A204.1 (cell line): Measurements from ENCODE around the gene ADCY9.
"Not testable (repeated sequence)": the region's sequence is repeated elsewhere in the genome, so short reads cannot be mapped to it uniquely, and the experiment has no call there.

ENCODE experiments used
- FAIRE-seq: peaks from 2 replicates; lab custom pipeline; 2012; peaks lifted over from hg19 to GRCh38; lab: Jason Lieb, UNC

Gene ADCY9

DNA sequence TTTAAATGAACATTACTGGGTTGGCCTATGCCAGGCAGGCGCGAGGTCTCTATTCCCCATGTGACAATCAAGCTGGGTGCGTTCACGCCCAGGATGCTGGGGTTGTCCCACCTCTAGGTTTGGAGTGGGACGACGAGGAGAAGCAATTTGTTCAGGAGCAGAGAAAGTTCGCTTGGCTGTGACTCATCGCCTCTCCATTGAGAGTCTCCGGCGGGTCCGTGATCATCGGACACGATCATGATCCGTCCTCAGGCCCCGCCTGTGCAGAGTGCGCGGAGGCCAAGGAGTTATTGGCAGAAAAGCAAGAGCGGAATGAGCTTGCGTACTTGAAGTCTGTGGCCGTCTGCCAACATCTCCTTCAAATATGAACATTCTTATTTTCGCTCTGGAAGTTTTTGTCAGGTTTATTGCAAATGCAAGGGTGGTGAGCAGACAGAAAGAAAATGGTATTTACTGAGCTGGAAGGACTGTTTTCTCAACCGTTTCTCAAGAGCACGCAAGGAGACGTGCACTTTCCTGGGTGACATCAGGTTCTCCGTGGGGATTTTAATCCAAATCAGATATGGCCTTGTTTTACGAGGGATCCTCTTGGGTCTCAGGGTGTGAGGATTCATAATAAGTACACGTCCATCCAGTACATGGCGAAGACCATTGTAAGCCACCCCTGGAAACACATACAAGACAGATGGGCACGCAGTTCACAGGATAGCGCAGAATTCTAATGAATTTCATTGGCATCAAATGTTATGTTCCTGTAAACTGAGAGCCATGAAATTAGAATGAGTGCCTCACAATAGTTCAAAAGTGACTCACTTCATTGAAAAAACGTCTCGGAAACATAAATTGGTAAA lies 165.7 kb downstream of the ADCY9 start:
- FAIRE-seq: no peak

DNA sequence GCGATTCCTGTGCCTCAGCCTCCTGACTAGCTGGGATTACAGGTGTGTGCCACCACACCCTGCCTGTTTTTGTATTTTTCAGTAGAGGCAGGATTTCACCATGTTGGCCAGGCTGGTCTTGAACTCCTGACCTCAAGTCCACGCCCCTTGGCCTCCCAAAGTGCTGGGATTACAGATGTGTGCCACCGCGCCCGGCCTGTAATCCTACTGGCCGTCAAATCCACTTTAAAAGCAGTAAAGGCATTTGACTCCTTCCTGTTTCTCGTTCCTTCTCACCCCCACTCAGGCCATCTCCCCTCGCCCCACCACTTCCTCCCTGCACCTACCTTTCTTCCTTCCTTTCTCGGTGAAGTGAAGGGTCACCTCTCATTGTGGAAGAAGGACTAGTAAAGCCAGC lies 166.3 kb downstream of the ADCY9 start:
- FAIRE-seq: no peak

- FAIRE-seq: no peak
These were observed 167.0 kb downstream of the ADCY9 start for GRCh38 chr16:3949287-3949686.

DNA sequence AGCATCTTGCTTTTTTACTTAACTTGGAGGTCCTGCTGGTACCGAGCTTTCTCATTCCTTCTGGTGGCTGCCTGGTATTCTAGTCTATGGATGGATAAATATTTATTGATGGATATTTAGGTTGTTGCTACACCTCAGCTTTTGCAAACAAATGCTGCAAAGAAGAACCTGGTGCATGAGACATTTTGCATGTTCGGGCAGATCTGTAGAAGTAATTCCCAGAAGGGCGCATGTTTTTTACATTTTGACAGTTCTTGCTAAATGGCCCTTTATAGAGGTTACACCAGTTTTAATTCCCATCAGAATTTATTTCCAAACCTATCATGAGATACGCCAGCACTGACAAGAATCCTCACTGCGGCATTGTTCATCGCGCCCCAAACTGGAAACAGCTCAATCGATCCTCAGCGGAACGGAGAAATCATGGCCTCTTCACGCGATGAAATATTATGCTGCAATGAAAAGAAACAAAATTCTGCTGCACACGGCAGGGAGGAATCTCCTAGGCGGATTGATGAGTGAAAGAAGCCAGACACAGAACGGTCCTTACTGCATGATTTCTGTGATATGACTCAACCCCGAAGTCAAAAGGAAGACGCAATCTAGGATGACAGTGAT lies 167.8 kb downstream of the ADCY9 start:
- no peak for FAIRE-seq

GRCh38 chr16:3946604-3947180 lies 169.6 kb downstream of the ADCY9 start:
- FAIRE-seq: no peak

GRCh38 chr16:3945751-3946603 lies 170.3 kb downstream of the ADCY9 start:
- no peak for FAIRE-seq

- FAIRE-seq: not testable (repeated sequence)
These were observed 171.8 kb downstream of the ADCY9 start for GRCh38 chr16:3944457-3944856.

- not testable (repeated sequence) for FAIRE-seq
These were observed 174.1 kb downstream of the ADCY9 start for GRCh38 chr16:3942146-3942545.

GRCh38 chr16:3938843-3939624 lies 177.2 kb downstream of the ADCY9 start:
- FAIRE-seq: no peak

- FAIRE-seq: no peak
These were observed 177.8 kb downstream of the ADCY9 start for GRCh38 chr16:3938471-3938842.

GRCh38 chr16:3937066-3937875 lies 179.0 kb downstream of the ADCY9 start:
- no peak for FAIRE-seq

DNA sequence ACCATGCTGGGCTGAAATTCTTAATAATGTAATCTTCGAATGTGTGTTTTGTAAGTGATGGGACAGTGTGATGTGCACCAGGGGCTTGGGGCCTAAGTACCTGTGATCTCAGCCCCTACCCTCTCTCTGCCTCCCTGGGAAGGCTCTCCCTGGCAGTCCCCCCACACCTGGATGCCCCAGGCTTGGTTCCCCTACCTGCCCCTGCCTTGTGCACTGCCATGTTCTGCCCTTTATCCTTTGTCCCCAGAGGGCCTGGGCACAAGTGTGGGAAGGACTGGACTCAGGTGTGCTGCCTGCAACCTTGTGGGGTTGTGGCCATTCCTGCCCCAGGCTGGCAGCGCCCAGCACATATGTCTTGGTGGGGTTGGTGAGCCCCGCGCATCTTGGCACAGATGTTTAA lies 180.3 kb downstream of the ADCY9 start:
- FAIRE-seq: no peak

DNA sequence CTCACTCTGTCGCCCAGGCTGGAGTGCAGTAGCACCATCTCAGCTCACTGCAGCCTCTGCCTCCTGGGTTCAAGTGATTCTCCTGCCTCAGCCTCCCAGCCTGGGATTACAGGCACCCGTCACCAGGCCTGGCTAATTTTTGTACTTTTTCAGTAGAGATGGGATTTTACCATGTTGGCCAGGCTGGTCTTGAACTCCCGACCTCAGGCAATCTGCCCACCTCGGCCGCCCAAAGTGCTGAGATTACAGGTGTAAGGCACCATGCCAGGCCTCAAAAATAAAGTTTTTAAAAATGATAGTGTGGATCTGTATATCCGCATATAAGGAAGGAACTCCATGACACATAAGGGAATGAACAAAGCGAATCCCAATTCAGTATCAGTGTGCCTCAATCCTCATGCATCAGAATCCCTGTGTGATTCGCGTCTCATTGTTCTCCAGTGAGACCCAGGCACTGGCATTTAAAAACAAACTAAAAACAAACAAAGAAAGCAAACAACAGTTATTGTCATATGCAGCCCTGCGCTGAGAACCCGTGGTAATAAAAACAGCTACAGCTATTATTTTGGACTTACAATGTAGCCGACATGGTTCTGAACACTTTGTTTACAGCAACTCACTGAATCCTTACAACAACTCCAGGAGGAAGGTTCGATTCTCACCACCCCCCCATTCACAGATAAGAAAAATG lies 181.6 kb downstream of the ADCY9 start:
- FAIRE-seq: no peak

DNA sequence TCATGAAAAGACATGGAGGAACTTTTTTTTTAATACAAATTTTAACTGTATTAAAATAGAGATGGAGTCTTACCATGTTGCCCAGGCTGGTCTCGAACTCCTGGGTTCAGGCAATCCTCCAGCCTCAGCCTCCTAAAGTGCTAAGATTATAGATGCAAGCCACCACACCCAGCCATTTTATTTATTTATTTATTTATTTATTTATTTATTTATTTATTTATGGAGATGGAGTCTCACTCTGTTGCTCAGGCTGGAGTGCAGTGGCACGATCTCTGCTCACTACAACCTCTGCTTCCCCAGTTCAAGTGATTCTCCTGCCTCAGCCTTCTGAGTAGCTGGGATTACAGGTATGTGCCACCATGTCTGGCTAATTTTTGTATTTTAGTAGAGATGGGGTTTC lies 189.1 kb downstream of the ADCY9 start:
- FAIRE-seq: not testable (repeated sequence)

GRCh38 chr16:3924763-3925162 lies 191.5 kb downstream of the ADCY9 start:
- no peak for FAIRE-seq

- no peak for FAIRE-seq
These were observed 194.0 kb downstream of the ADCY9 start for GRCh38 chr16:3922241-3922640.

DNA sequence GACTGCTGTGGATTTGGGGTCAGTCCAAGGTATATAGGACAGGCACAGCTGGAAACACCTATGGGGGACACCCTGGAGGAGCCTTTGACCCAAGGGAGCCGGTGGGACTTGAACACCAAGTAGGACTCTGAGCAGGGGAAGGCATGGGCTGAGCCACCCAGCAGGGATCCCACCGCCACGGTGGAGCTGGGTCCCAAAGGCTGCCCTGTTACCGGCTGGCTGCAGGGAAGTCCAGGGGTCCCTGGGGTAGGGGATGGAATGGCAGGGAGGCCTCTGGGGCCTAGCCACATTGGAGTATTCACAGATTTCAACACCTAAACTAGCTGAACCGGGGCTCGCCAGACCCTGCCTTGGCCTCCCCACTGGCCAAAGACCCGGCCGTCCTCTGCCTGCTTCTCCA lies 196.0 kb downstream of the ADCY9 start:
- FAIRE-seq: no peak

GRCh38 chr16:3919413-3919812 lies 196.8 kb downstream of the ADCY9 start:
- no peak for FAIRE-seq

- no peak for FAIRE-seq
These were observed 200.6 kb downstream of the ADCY9 start for GRCh38 chr16:3915426-3916260.
